GM18873 (cell line): ENCODE data around the gene CNRIP1.
A peak's percentile ranks its signal among the peaks of the same experiment; 100 is the strongest.
"Not testable (repeated sequence)": the region's sequence is repeated elsewhere in the genome, so short reads cannot be mapped to it uniquely, and the experiment has no call there.

Experiments
- ATAC-seq: cut with Tn5 transposase; IDR thresholded peaks from one replicate; pipeline ENCODE4 v1.9.1; 2021; ENCODE audit warnings: mild to moderate bottlenecking, moderate library complexity, moderate number of reproducible peaks; ENCODE audit not compliant: unreplicated experiment, low FRiP score

Gene CNRIP1, protein sequence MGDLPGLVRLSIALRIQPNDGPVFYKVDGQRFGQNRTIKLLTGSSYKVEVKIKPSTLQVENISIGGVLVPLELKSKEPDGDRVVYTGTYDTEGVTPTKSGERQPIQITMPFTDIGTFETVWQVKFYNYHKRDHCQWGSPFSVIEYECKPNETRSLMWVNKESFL

DNA sequence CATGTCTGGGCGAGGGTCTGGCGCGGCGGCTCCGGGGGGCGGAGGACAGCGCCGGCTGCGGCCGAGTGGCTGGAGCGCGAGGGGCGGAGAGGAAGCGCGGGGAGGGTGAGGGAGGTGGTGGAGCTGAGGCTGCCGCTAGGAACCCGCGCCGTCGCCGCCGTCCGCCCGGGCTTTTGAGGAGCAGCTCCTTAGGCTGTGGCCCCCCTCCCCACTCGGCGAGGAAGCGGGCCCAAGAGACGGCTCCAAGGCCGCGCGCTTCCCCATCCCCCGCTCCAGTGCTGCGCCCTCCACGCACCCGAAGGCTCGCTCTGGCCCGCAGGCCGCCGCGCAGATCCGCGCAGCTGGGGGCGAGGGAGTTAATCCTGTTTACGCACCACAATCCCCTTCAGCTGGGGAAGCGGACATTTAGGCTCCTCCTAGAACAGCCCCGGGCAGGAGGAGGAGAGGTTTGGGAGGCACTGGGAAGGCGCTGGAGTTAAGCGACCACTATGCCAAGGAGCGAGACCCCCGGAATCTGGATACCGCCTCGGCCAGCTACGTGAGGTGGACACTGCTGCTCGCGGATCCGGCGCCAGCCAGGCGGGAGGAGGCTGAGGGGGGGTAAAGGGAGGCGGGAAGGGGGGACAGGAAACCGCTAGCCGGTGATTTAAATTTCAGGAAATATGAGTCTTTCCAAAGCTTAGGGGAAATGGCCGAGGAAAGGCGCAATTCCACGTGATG, at the start of gene CNRIP1:
Gene CNRIP1 (minus strand): TSS at position 552 of the 720 bp plus-strand sequence. CDS start 549 bp downstream, at position 3.
- ATAC-seq, result no peak

DNA sequence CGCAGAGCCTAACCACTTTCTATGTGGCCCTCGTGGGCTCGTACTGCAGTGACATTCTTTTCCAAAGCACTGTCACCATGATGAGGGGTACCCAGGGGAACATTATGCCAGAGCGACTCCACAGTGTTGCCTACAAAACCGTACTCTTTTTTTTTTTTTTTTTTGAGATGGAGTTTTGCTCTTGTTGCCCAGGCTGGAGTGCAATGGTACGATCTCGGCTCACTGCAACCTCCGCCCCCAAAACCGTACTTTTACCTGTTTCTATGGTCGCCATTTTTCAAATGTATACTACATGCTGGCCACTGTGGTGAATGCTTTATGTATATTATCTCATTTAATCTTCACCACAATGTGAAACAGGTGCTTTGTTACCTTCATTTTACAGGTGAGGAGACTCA, 49.6 kb upstream of the CNRIP1 start:
- ATAC-seq, result no peak

DNA sequence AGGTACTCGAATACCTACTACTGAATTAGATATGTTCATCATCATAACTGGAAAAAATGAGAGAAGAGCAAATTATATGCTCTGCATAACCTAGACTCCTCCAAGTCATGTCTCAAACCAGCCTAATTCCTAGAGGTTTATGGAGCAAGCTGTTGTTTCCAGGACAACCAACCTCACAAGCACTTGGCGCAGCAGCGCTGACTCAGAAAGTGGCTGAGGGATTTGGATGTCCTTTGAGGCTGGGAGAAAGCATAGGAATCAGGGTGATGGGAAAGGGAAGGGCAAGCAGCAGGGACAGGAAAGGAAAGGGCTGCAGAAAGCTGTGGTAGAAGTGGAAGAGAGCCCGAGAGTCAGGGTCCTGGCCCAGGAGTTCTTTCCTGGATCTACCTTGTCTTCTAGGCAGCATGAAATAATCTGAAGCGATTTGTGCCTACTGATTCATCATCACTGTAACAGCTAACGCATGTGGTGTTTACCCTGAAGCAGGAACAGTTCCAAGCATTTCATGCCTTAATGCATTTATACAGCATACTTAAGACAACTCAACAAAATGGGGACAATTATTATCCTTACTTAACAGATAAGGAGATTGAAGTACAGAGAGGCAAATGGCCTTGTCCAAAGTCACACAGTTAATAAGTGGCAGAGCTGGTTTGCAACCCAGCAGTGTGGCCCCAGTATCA, 49.0 kb upstream of the CNRIP1 start:
- ATAC-seq, result no peak

DNA sequence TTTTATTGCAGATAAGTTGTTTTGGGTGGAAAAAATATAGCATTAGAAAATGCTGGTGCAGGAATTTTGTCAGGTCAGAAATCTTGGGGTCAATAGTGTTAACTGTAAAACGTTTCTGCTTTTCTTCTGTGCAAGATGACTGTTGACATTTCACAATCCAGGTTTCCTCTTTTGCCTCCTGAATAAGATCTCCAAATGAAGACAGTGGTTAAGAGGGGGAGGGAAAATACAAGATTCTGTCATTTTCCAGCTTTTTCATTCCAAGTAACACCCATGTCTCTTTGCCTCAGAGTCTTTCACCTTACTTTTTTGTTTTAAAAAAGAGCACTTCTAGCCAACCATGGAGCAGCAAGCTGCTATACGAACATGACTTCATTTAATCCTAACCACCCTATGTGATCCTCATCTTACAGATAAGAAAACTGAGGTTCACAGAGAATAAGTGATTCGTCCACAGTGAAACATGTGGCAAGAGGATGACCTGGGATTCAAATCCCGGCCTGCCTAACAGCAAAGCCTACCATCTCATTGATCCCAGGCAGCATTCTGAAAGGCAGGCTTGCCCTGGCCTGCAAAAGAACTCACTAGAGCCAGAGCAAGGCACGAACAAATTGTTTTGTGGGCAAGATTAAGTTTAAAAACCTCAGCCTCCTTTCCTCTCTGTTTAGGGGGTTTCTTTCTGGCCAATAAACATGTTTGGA, 48.4 kb upstream of the CNRIP1 start:
- ATAC-seq, result no peak

DNA sequence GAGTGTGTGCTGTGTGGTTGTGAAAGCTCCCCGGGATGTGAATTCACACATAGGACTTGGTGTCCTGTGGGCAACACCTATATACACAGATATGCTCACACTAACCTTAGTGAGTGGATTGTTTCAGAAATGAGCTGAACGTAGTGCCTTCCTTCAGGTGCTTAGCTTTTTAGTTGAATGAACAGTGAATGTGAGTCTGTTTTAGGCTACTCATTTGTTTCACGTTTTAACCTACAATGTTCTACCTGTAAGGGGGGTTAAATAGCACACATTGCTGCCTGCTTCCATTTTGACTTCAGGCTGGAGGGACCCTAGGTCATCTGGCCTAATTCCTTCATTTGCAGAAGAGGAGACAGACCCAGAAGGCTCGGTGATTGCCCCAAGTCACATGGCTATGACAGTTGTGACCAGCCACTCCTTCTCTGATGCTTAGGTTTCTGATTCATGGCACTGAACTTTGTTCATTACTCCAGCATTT, 46.4 kb upstream of the CNRIP1 start:
- ATAC-seq, result peak; percentile 35

DNA sequence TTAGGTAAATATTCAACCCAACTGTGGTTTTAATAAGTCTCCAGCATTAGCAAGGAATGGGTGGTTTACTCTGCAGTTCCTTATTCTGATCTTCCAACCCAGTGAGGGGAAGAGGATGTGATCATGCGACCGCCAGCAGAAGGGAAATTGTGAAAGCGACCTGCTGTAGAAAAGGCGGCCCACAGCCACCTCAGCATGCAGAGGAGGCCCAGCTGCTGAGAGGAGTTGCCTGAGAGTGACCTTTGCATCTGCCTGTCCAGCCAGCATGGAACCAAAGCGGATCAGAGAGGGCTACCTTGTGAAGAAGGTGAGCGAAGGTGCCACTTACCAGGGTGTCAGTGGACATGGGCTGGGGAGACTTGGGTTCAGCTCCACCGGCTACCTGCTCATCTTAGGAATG, 45.3 kb upstream of the CNRIP1 start, which contains the start of gene PLEK:
Gene PLEK (plus strand): TSS at position 196 of the 400 bp plus-strand sequence. CDS start 70 bp downstream, at position 266.
- ATAC-seq, result peak; percentile 60

DNA sequence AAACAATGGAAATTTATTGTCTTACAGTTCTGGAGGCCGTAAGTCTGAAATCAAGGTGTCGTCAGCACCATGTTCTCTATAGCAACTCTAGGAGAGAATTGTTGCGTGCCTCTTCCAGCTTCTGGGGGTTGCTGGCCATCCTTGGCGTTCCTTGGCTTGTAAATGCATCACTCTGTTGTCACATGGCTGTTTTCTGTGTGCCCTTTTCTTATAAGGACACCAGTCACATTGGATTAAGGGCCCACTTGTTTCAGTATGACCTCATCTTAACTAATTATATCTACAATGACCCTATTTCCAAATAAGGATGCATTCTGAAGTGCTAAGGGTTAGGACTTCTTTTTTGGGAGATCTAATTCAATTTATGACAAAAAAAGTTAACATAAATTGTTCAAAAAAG, 44.0 kb upstream of the CNRIP1 start:
- ATAC-seq, result no peak

DNA sequence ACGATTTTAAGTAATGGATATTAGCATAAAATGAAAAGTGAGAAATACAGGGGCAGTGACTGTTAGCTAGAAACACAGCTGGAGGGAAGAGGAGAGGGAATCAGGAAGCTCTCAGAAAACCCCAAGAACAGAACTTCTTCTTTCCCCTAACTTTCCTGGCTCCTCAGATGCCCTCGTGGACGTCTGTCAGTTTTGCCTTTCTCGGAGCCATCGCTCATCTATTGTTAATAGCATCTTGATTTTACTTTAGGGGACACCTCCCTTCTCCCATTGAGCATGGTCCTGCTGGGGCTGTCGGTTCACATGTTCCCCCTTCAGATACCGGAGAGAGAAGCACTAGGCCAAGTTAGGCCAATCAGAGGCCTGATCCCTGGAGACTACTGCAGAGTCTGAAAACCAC, 43.0 kb upstream of the CNRIP1 start:
- no peak for ATAC-seq

DNA sequence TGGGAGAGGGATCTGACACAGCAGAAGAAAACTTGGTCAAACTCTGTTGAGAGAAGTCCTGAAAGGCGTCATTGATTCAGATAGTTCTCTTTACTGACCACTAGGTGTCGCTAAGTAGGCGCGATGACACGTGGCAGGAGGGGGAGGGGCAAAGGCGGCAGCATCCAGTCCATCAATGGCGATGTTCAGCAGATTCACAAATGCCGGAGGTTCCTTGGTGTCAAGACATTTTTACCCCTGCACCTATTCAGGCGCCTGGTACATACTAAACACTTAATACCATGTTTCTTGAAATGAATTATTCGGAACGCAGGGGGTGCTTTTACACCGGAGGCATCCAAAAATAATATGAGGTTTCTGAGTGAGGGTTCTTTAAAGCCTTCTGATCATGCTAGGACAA, 42.3 kb upstream of the CNRIP1 start:
- ATAC-seq, result peak; percentile 50

DNA sequence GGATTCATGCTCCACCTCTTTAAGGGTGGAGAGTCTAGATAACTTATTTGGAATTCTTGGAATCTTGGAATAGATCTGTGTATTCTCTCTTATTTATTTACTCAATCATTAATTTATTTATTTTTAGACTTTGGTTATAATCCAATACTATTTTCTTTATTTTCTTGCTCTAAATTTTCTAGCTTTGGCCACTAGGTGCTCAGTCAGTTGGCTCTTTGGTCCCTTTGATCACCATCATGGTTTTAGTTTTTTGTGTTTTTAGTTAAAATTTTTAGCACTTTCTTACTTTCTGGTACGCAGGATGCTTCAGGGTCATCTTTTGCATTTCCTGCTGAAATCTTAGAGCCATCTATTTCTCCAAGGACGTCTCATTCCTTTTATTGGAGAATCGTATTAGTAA, 40.1 kb upstream of the CNRIP1 start:
- no peak for ATAC-seq

DNA sequence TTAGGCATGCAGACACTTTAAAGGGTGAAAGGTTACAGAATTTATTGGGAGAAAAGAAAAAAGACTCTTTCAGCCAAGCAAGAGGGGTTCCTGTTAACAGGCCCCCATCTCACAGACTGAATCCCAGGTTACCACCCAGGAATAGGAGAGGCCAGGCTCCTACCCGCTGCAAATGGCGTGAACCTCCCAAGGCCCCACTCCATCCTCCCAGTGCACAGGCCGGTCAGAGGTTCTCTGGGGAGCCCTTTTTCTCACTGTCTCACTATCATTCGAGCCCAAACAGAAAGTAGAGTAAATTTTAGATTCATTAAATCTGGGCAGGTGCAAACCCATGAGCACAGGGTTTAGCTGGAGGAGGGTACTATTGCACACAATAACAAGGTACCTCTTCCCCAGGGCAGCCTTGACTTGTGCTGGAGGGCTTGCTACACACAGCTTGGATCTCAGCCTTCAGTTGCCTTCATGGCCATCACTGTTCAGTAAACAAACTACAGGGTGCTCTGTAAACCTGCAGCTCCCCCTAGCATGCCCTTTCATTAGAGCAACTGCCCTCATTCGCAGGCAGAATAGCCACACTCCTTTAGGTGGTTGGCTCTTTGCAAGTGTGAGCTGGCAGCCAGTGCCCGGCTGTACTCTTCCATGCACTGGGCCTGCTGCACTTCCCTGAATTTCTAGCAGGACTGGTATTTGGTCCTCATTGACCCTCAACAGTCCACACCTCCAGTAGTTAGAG, 38.0 kb upstream of the CNRIP1 start:
- ATAC-seq, result peak; percentile 48

DNA sequence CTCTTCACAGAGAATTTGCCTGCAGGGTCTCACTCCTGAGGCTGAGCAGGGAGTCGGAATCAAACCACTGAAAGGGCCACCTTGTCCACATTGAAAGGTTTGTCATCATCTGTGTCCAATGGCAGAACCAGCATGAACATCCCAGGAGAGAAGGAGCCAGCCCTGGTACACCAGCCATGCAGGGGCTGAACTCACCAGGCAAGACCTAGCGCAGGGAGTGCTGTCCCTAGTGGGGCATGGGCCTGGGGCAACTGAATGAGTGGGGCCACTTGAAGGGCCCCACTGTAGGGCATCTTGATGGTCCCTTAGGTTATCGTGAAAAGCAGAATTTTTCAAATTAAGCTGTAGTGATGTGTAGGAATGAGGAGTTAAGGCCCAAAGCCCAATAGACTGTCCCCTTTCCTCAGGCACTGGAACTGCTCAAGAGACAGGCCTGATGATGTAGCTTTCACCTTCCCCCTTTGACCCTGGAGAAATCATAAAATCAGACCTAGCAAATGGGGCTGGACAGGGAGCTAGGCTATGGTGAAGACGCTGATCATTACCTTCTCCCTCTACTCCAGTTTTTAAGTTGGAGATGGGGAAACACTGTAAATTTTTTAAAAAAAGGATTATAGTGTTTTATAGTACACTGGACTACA, 37.0 kb upstream of the CNRIP1 start:
- no peak for ATAC-seq

DNA sequence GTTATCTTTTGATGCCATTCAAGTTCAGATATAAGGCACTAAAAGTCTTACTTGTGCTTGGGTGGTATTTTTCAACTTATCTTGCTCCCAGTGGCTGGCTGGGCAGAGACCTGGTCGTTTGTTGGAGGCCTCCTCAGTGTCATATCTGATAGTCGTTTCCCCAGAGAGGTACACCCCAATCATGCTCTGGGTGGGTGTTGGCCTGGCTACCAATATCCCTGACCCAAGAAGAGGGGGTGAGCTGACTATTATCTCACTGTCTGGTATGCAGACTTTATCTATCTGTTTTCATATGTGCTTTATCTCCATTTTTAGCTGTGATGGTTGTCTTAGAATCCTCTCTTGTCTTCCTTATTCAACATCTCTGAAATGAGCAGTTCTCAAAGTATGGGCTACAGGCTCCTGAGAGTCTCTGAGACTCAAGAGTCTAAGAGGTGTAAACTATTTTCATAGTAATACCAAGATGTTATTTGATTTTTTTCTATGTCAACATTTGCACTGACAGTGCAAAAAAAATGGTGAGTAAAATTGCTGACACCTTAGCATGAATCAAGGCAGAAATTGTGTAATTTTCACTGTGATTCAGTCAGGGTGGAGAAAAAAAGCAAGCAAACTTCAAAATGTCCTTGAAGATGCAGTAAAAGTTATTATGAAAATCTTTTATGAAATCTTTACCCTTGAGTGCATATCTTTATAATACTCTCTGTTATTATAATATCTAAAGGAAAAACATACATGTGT, 33.1 kb upstream of the CNRIP1 start:
- no peak for ATAC-seq

DNA sequence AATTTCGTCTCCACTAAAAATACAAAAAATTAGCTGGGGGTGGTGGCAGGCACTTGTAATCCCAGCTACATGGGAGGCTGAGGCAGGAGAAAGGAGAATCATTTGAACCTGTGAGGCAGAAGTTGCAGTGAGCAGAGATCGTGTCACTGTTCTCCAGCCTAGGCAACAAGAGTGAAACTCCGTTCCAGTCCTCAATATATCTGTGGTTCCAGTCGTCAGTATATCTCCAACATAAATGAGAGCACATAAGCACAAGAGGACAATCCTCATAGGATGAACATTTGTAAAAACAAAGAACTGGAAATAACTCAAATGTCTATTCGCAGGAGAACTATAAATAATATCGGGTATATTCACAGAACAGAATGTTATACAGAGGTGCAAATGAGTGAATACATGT, 32.2 kb upstream of the CNRIP1 start:
- ATAC-seq, result no peak

DNA sequence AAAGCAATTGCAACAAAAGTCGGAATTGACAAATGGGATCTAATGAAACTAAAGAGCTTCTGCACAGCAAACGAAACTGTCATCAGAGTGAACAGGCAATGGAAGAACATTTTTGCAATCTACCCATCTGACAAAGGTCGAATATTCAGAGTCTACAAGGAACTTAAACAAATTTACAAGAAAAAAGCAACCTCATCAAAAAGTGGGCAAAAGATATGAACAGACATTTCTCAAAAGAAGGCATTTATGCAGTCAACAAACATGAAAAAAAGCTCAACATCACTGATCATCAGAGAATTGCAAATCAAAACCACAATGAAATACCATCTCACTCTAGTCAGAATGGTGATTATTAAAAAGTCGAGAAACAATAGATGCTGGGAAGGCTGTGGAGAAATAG, 29.3 kb upstream of the CNRIP1 start:
- not testable (repeated sequence) for ATAC-seq

DNA sequence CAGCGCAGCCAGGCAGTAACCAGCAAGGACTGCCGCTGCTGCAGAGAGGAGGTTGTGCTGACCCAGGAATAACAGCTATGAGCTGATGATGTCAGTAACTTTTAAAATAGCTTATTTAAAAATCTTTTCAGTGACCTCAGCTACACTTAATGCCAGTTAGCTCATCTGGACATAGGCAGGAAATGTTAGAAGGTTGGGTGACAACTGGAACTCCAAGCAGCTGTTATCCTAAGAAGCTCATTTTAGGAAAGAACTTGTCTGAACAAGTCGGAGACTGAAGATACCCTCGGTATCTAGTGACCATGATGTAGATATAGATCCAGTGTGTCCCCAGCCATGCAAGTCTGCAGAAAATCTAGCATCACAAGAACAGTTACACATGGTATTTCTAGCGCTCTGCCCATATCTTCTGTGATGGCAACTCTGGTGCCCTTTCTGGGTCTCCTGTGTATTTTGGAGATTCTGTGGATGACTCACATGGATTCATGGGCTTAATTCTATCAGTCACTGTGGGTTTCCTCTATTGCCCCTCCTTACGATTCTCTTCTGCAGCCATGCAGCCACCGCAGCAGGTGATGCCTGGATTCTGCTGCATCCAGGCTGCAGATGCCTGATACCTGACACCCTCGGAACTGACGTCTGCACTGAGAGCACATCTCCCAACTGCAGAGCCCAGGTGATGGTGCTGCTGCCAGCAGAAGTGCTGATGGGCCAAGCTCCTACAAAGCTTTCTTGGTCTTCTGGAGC, 25.6 kb upstream of the CNRIP1 start:
- no peak for ATAC-seq

DNA sequence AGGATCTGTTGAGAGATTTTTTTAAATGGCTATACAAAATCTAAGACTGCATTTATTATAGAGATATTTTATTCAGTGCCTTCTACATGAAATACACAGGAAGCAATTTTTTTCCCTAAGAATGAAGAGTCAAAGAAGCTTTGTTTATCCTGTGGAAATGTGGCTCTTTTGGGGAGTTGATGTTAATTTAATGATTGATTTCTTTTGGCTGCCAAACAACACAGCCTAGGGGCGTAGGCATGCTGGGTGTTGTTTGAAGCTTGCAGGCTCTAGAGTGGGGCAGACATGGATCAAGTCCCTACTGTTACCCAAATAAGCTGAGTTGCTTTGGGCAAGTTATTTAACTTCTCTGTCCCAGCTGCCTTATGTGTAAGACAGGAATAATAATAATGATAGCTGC, 24.3 kb upstream of the CNRIP1 start:
- ATAC-seq, result no peak

DNA sequence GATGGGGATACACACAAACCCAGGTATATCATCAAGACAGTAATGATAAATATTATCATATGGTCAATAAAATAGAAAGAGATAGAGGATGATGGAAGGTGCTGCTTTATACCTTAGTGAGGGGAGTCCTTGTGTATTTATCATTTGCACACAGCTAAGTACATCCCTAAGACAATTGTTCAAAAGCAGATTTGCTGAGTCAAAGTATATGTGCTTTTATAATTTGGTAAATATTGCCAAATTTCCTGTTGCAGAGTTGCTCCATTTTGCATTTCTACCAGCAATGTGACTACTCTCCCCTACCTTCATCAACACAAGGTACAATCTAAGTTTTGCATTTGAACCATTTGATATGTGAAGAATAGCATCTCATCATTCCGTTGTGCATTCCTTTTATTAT, 22.7 kb upstream of the CNRIP1 start:
- ATAC-seq, result no peak
